Endothelial cell of umbilical vein (primary cell): Measurements from ENCODE around the gene SRD5A1. TPM values are rescaled to one million over a fixed set of nuclear protein-coding genes. Genes with fewer than 3 reads are reported as not detected.
"Not testable (repeated sequence)": the region's sequence is repeated elsewhere in the genome, so short reads cannot be mapped to it uniquely, and the experiment has no call there.

Experiments
- BruUV-seq: library from RNA; stranded (reverse); fragments of 400-500 nt; replicated peaks from 2 replicates; lab custom pipeline; 2021; lab: Mats Ljungman, UMichigan
- CTCF ChIA-PET: fragments of 300-600, 350-600 bp; sonication (Branson Sonifier 250); formaldehyde crosslinking; loops from one replicate; lab custom pipeline; 2021; ENCODE audit warnings: antibody characterized with exemption, inconsistent platforms; lab: Charles Lee
- POLR2A ChIA-PET: fragments of 300-600, 350-600 bp; sonication (Branson Sonifier 250); formaldehyde crosslinking; loops from one replicate; lab custom pipeline; 2021; ENCODE audit warnings: antibody characterized with exemption, inconsistent platforms; lab: Charles Lee
- DNase-seq: peaks from one replicate; pipeline ENCODE4 v3.0.0-alpha.2; 2011; ENCODE audit warnings: low read depth, low spot score
- FAIRE-seq: peaks from 2 replicates; lab custom pipeline; 2011; peaks lifted over from hg19 to GRCh38; lab: Jason Lieb, UNC
- H2AFZ ChIP-seq: 2 replicates; pipeline ENCODE4 v1.6.0; 2012; ENCODE audit warnings: low read depth, low read length, control low read depth, inconsistent platforms
- H3K27ac ChIP-seq: 2 replicates; pipeline ENCODE4 v1.5.1; 2011; ENCODE audit warnings: low read depth, mild to moderate bottlenecking, control low read depth, low read length, moderate library complexity; ENCODE audit not compliant: insufficient read depth
- H3K27me3 ChIP-seq, 2 experiments: 2 replicates each; pipeline versions ENCODE4 v1.6.0 to v1.6.1; 2011; ENCODE audit warnings: low read length in 2 of 2, mixed read lengths in 1 of 2; ENCODE audit not compliant: control insufficient read depth in 2 of 2, insufficient read depth in 2 of 2
- H3K36me3 ChIP-seq, 2 experiments: 2 replicates in 1 of 2; 3 replicates in 1 of 2; pipeline ENCODE4 v1.5.1; 2011; ENCODE audit warnings: low read length in 2 of 2, mild to moderate bottlenecking in 1 of 2, moderate library complexity in 1 of 2; ENCODE audit not compliant: control insufficient read depth in 2 of 2, insufficient read depth in 2 of 2; ENCODE audit errors: extremely low read depth in 1 of 2
- H3K4me1 ChIP-seq: 3 replicates; pipeline ENCODE4 v1.5.1; 2011; ENCODE audit warnings: mild to moderate bottlenecking, low read length; ENCODE audit not compliant: control insufficient read depth, insufficient read depth; ENCODE audit errors: extremely low read depth
- H3K4me2 ChIP-seq: 2 replicates; pipeline ENCODE4 v1.6.1; 2011; ENCODE audit warnings: low read length, control low read depth, mixed read lengths; ENCODE audit not compliant: insufficient read depth
- H3K4me3 ChIP-seq, 3 experiments: fragments of 200-600 bp in 1 of 3; sonication (generic), shearing (Covaris generic) in 1 of 3; replicated peaks in 1 of 3; 2 replicates each; pipeline ENCODE4 v1.5.1; 2011 to 2016; ENCODE audit warnings: control low read depth in 3 of 3, low read length in 3 of 3, mild to moderate bottlenecking in 2 of 3, inconsistent platforms in 1 of 3, low read depth in 1 of 3, moderate library complexity in 1 of 3; ENCODE audit not compliant: insufficient read depth in 1 of 3
- H3K79me2 ChIP-seq: 2 replicates; pipeline ENCODE4 v1.6.0; 2012; ENCODE audit warnings: low read length, inconsistent platforms; ENCODE audit not compliant: control insufficient read depth, insufficient read depth
- H3K9ac ChIP-seq: replicated peaks from 2 replicates; pipeline ENCODE3; 2011; ENCODE audit warnings: low read length, control low read depth; ENCODE audit not compliant: insufficient read depth; ENCODE audit errors: extremely low read depth
- H3K9me1 ChIP-seq: replicated peaks from 3 replicates; pipeline ENCODE4 v1.6.0; 2011; ENCODE audit warnings: mild to moderate bottlenecking, low read length; ENCODE audit not compliant: control insufficient read depth, insufficient read depth; ENCODE audit errors: extremely low read depth
- H3K9me3 ChIP-seq: replicated peaks from 2 replicates; pipeline ENCODE4 v1.5.1; 2012; ENCODE audit warnings: low read length, inconsistent platforms; ENCODE audit not compliant: control insufficient read depth, insufficient read depth
- H4K20me1 ChIP-seq: replicated peaks from 2 replicates; pipeline ENCODE3; 2011; ENCODE audit warnings: mild to moderate bottlenecking, low read length; ENCODE audit not compliant: control insufficient read depth, insufficient read depth; ENCODE audit errors: extremely low read depth
- CTCF ChIP-seq, 2 donors: IDR thresholded peaks; 1 replicate in 1 of 2; 2 replicates in 1 of 2; pipeline ENCODE4 v1.5.1; 2011; ENCODE audit warnings: low read length in 2 of 2, mild to moderate bottlenecking in 2 of 2, moderate library complexity in 2 of 2, control low read depth in 1 of 2, inconsistent platforms in 1 of 2, low read depth in 1 of 2; ENCODE audit not compliant: insufficient read depth in 1 of 2; ENCODE audit errors: extremely low read depth in 1 of 2
- EZH2 ChIP-seq: IDR thresholded peaks from 2 replicates; pipeline ENCODE4 v1.6.1; 2012; ENCODE audit warnings: borderline replicate concordance, low read depth, mild to moderate bottlenecking, moderate library complexity, low read length, inconsistent platforms; ENCODE audit not compliant: severe bottlenecking
- FOS ChIP-seq: IDR thresholded peaks from 2 replicates; pipeline ENCODE4 v1.6.1; 2011; ENCODE audit warnings: mild to moderate bottlenecking, low read length, moderate library complexity, borderline replicate concordance; ENCODE audit not compliant: insufficient read depth
- GATA2 ChIP-seq: IDR thresholded peaks from 2 replicates; pipeline ENCODE4 v1.7.0; 2011; ENCODE audit warnings: low read depth, mild to moderate bottlenecking, moderate library complexity, mixed read lengths, low read length; ENCODE audit not compliant: insufficient read length, insufficient read depth
- JUN ChIP-seq: IDR thresholded peaks from 2 replicates; pipeline ENCODE4 v1.6.1; 2011; ENCODE audit warnings: borderline replicate concordance, low read depth; ENCODE audit not compliant: insufficient read length, insufficient read depth
- MAX ChIP-seq: IDR thresholded peaks from 2 replicates; pipeline ENCODE4 v1.6.1; 2011; ENCODE audit not compliant: insufficient read depth, insufficient read length
- MYC ChIP-seq: IDR thresholded peaks from one replicate; pipeline ENCODE4 v1.6.1; 2011; ENCODE audit warnings: mild to moderate bottlenecking, low read depth, low read length
- POLR2A ChIP-seq: IDR thresholded peaks from 2 replicates; pipeline ENCODE4 v1.6.1; 2012; ENCODE audit warnings: low read depth, mild to moderate bottlenecking, control low read depth, low read length
- POLR2AphosphoS5 ChIP-seq: IDR thresholded peaks from 2 replicates; pipeline ENCODE4 v1.6.1; 2012; ENCODE audit warnings: low read depth, mild to moderate bottlenecking, control low read depth, low read length, moderate library complexity; ENCODE audit not compliant: insufficient read depth
- dilution Hi-C: fragments of 300-500 bp; cut with MboI; formaldehyde crosslinking; loops from one replicate; pipeline ENCODE4 v1.15.0; 2019; ENCODE audit warnings: low sequenced_read_pairs; ENCODE audit not compliant: extremely low pct_ligation_motif_present
- intact Hi-C: fragments of 100-400 bp; cut with micrococcal nuclease; formaldehyde crosslinking; loops from one replicate; pipeline ENCODE4 v1.10.0; 2022
- polyA plus RNA-seq, 4 experiments: library from polyadenylated mRNA; depleted of rRNA in 3 of 4; stranded (reverse) in 3 of 4; unstranded in 1 of 4; fragments of >200 nt; gene quantifications; 2 replicates each; pipeline versions ENCODE4 v1.2.1 to v1.2.3, GENCODE V29; 2011 to 2012; ENCODE audit warnings: missing spikeins in 1 of 4
- total RNA-seq: library from RNA; stranded (reverse); gene quantifications from 2 replicates; pipeline ENCODE4 v1.2.3, GENCODE V29; 2021

Gene SRD5A1
- total and polyA plus RNA-seq, 2 donors (not counting 3 experiments of a cell fraction or from before 2014, with no cell fraction given), result 11.6 to 14.8 TPM

GRCh38 chr5:6667648-6668047, 34.4 kb downstream of the SRD5A1 start:
- ChIA-PET POLR2A (no interaction called here), CTCF (no interaction called here)
- dilution Hi-C loops, result no loop called here
- no peak overlapping the region for H2AFZ ChIP-seq
- H3K27me3 ChIP-seq, result no peaks in the 10 kb centered on the region
- no peaks in the 10 kb centered on the region for H3K9me3 ChIP-seq
- H3K4me1 ChIP-seq, result no peaks in the 10 kb centered on the region
- no peak overlapping the region for H3K9ac ChIP-seq
- H3K4me3 ChIP-seq, result no peak overlapping the region
- no peak for TF ChIP-seq GATA2
- TF ChIP-seq CTCF (IDR thresholded peaks at IDR 0.05; ENCODE audit: extremely low read depth in 1 of 2, insufficient read depth in 1 of 2, low read depth in 1 of 2, low read length in 2 of 2), result no peak
- TF ChIP-seq POLR2AphosphoS5, result no peak
- no peak for TF ChIP-seq EZH2
- no peak for TF ChIP-seq MYC
- no peak for TF ChIP-seq JUN
- TF ChIP-seq MAX, result no peak
- no peak for TF ChIP-seq FOS
- TF ChIP-seq POLR2A, result no peak
- no peak for DNase-seq
- H4K20me1 ChIP-seq, result no peaks in the 10 kb centered on the region
- H3K79me2 ChIP-seq, result no peaks in the 10 kb centered on the region
- intact Hi-C loops, result no loop called here
- no peak overlapping the region for H3K4me2 ChIP-seq
- no peak for FAIRE-seq
- H3K36me3 ChIP-seq, result no peaks in the 10 kb centered on the region
- no peak overlapping the region for H3K27ac ChIP-seq
- no peaks in the 10 kb centered on the region for H3K9me1 ChIP-seq
- no TSS peak for BruUV-seq

- POLR2A ChIA-PET, result not testable (repeated sequence)
Observed at GRCh38 chr5:6668717-6669116, 35.5 kb downstream of the SRD5A1 start.

More at GRCh38 chr5:6668717-6669116, 35.5 kb downstream of the SRD5A1 start:
- H3K4me2 ChIP-seq, BruUV-seq, H3K9me3 ChIP-seq, H3K79me2 ChIP-seq, DNase-seq, H3K4me1 ChIP-seq, H3K9ac ChIP-seq, FAIRE-seq, dilution Hi-C loops, CTCF ChIA-PET, H3K27ac ChIP-seq, H4K20me1 ChIP-seq, H3K36me3 ChIP-seq, H3K9me1 ChIP-seq, H3K4me3 ChIP-seq, H3K27me3 ChIP-seq, intact Hi-C loops, H2AFZ ChIP-seq: not testable (repeated sequence)
